ENCODE results near the gene RASGRF2. TPM values are rescaled to one million over a fixed set of nuclear protein-coding genes. Genes with fewer than 3 reads are reported as not detected.

RASGRF2 gene
- polyA plus RNA-seq, 4 donors, result 1.8 to 17.5 (median 2.6) TPM

DNA sequence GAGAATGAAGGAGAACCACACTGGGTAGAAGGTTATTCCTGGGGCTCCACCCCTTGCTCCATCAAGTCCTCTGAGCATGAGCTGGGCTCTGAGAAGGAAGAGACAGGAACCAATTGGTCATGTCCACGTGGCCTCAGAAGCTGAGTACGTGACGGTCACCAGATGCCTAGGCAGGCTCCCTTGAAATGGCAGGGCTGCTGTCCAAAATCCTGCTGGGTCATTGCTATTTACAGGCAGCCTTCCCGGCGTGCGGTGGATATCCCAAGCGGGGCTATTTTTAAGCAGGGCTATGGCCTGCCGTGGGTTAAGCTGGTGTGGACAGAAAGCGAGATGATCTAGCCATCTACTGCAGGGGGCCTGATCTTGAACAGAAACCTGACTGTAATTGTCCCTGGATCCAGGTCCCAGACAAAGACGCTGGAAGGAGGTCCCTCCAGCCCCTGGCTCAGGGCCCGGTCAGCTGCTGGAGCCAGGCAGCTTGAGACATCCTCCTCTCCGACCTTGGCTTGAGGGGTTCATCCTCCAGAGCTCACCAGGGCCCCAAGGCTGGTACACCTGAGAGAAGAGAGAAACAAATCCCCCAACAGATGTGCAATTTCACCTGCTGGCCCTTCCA lies 272.4 kb downstream of the RASGRF2 start:
- DNase-seq (ENCODE audit: low read depth in 4 of 4, low spot score in 3 of 4), result no peak

DNA sequence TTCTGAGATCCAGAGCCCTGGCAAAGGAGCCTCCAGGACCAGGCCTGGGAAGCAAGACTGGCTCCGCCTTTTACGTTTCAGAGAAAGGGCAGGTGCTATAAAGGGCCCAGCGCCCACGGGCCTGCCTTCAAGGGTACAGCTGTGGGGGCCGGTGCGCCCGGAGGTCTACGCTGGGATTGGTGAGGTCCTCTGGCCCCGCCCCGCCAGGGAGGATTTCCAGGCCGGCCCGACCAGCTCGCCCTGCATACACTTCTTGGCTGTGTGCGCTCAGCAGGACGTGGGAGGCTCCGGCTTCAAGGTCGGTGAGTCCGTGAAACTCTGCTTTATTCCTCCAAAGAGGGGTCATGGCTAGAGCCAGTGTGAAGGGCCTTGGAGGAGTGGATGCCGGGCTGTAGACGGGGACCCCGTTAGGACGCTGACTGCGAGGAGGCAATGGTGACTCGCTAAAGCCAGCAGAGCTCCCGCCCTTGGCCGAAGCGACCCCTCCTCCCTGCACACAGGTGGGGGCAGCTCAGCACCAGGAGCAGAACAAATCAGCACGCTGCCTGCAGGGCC lies 273.0 kb downstream of the RASGRF2 start, which contains the start of gene CKMT2:
Gene CKMT2, plus strand, starts transcription at position 243 of the 555 bp plus-strand sequence. CDS start 17,811 bp downstream, outside the sequence.
- peak in 3 of 4 donors; percentile 31 to 39 (median 33) for DNase-seq (ENCODE audit: low read depth in 4 of 4, low spot score in 3 of 4)

DNA sequence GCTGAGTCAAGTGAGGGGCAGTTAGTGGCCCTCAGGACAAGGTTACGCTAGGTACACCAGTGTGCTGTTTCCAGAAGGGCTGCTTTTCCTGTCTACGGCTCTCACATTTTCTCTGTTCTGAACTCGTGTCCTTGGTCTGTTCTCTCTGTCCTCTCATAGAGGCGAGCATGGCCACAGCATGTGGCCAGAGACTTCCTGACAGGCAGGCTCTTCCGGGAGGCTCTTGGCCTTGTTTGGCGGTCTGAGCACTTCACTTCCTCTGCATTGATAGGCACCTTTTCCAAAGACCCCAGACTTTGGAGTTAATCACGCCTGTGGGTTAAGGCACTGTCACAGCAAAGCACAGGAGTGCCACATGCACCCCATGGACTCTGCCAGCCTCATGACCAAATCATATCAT lies 274.1 kb downstream of the RASGRF2 start:
- DNase-seq (ENCODE audit: low read depth in 4 of 4, low spot score in 3 of 4), result no peak

DNA sequence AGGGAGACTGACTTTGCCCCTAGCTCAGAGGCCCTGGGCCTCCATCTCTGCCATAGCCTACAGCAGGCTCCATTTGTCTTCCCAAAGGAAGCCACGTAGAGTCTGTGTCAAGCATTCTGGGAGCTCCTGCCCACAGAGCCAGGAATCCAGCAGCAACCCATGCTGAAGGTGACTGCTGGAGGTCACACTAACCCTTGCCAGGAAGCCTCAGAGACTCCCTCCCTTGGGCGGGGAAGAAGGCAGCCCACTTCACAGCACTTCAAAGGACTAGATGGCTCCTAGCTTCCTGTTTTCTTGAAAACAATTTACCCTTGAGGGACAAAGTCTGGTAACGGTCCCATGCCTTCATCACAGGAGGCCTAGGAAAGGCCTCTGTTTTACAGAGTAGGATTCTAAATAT lies 274.6 kb downstream of the RASGRF2 start:
- DNase-seq (ENCODE audit: low read depth in 4 of 4, low spot score in 3 of 4), result no peak

GRCh38 chr5:81235287-81236072 lies 275.3 kb downstream of the RASGRF2 start:
- DNase-seq (ENCODE audit: low read depth in 4 of 4, low spot score in 3 of 4), result no peak

- DNase-seq (ENCODE audit: low read depth in 4 of 4, low spot score in 3 of 4), result no peak
Observed at GRCh38 chr5:81238460-81238859, 278.3 kb downstream of the RASGRF2 start.

DNA sequence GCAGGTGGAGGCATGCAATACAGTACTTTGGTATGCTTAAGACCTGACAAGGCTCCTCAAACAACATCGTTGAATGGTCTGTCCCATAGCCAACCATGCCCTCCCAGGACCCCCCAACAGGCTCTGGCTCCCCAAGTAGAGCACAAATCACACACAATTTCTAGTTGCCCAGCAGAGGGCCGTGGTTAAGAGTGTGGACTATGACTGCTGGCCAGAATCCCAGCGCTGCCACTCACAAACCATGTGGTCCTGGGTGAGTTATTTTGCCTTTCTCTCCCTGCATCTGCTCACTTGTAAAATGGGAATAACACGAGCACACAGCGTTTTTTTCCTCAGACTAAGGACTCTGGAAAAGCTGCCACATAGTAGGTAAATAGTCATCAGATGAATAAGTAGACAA lies 279.4 kb downstream of the RASGRF2 start:
- no peak for DNase-seq (ENCODE audit: low read depth in 4 of 4, low spot score in 3 of 4)

DNA sequence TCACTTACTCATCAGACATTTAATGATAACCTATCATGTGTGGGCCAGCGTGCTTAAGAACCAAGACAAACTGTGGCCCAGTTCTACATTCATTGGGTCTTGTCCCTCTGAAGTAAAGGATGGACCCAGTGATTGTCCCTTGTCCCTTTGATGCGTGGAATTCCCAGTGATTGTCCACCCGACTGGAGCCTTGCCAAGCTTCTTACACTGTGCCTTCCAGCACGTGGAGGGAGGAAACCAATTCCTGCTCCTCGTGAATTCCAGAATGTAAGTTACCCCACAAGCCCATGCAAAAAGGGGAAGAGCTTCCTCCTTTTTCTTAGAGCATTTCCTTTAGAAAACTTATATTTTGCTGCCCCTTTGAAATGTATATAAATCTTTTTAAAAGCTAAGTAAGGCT lies 280.8 kb downstream of the RASGRF2 start:
- DNase-seq (ENCODE audit: low read depth in 4 of 4, low spot score in 3 of 4), result no peak

DNA sequence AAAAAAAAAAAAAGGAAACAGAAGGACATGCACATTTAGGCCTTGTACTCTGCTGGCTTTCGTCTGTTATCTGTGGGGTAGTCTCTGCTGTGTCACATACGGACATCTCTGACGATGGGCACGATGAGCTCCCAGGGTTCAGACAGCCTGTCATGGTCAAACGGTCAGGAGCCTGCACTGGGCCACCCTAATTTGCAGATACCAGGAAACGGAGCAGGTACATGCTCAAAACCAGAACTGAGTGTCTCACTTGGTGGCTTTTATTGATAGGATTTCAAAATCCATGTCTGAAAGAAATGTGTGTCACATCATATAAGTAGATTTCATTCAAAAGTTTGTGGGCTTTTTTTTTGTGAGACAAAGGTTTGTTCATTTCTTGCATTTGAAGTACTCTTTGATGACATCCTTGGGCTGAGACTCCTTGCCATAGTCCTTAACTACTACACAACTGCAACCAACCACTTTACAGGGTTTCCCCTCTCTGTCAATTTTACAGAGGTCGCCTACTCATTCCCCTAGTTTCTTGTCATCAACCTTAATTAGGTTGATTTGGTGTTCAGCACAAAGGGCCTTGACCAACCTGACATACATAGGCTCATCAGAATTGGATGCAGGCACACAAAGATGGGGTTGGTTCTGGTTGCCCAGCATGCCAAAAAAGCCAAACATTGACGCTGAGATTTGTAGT lies 281.9 kb downstream of the RASGRF2 start:
- DNase-seq (ENCODE audit: low read depth in 4 of 4, low spot score in 3 of 4), result no peak

- no peak for DNase-seq (ENCODE audit: low read depth in 4 of 4, low spot score in 3 of 4)
Observed at GRCh38 chr5:81242906-81243436, 282.8 kb downstream of the RASGRF2 start.

DNA sequence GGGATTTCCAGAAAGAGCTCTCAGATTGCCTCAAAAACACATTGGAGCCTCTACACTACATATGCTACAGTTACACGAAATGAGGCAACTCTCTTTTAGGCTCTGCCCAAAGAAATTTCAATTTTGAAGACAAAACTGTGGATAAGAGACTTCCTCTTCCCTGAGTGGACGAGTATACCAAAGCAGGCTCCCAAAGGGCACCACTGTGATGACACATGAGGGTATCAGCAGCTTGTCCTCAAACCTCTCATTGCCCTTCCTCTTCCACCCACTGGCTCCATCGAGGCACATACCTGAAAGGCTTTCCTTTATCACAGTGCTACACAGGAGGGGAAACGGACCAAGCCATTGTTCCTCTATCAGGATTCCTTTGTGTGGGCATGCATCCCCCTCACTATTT lies 284.3 kb downstream of the RASGRF2 start:
- no peak for DNase-seq (ENCODE audit: low read depth in 4 of 4, low spot score in 3 of 4)

DNA sequence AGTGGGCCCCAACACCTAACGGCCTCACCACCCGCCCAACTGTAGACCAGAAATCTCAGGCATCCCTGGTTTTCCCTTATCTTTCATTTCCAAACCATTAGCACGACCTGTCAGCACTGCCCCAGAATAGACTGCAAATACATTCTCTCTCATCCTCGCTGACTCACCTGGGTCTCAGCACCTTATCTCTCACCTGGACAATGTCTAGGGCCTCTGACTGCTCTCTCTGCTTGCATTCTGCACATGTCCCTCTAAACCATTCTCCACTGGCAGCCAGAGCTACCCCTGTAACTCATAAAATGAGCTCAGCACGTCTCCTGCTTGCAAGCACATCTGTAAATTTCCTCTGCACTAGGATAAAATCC lies 285.7 kb downstream of the RASGRF2 start:
- DNase-seq (ENCODE audit: low read depth in 4 of 4, low spot score in 3 of 4), result no peak

DNA sequence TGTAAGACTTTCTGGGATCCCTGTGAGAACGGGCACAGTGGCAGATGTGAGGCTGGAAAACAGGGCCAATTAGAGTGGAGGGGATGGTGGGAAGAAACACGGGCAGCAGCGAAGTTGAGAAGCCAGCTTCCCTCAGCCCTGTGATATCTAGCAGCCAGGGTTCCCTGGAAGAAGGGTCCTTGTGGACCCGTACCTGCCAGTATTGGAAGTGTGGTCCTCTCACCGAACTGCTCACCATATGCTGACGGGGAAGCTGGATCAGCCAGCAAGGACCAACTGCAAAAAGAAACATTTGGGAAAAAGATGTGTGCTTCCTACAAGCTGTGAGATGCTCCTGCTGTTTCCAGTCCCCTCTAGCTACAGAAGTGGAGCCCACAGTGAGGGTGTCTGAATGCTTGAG lies 286.5 kb downstream of the RASGRF2 start:
- DNase-seq (ENCODE audit: low read depth in 4 of 4, low spot score in 3 of 4), result no peak

GRCh38 chr5:81247441-81247972 lies 287.3 kb downstream of the RASGRF2 start:
- DNase-seq (ENCODE audit: low read depth in 4 of 4, low spot score in 3 of 4), result no peak

- DNase-seq (ENCODE audit: low read depth in 4 of 4, low spot score in 3 of 4), result no peak
Observed at GRCh38 chr5:81249240-81249639, 289.1 kb downstream of the RASGRF2 start.

GRCh38 chr5:81250004-81250403 lies 289.8 kb downstream of the RASGRF2 start:
- DNase-seq (ENCODE audit: low read depth in 4 of 4, low spot score in 3 of 4), result no peak

DNA sequence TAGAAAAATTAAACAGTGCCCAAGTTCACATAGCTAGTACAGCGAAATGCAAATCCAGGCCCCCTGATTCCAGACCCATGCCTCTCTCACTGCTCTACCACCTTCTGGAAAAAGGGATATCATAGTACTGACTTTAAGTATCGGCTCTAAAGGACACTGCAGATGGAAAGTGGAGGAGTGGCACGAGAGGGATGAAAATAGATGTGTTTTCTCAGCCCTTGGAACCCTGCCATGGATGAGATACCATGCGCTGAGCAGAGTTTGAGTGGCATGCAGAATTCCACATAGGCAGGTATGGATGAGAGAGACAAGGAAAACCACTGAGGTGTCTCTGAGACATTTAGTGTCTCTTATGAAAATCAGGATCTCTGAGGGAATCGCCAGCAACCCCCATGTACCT lies 291.8 kb downstream of the RASGRF2 start:
- DNase-seq (ENCODE audit: low read depth in 4 of 4, low spot score in 3 of 4), result no peak

- no peak for DNase-seq (ENCODE audit: low read depth in 4 of 4, low spot score in 3 of 4)
Observed at GRCh38 chr5:81252904-81253303, 292.7 kb downstream of the RASGRF2 start.

GRCh38 chr5:81253875-81254274 lies 293.7 kb downstream of the RASGRF2 start:
- DNase-seq (ENCODE audit: low read depth in 4 of 4, low spot score in 3 of 4), result no peak

GRCh38 chr5:81254886-81255559 lies 294.9 kb downstream of the RASGRF2 start:
- no peak for DNase-seq (ENCODE audit: low read depth in 4 of 4, low spot score in 3 of 4)

Data from left renal pelvis (tissue), 4 donors.